Transverse colon (tissue), 4 donors: ENCODE data around the gene GPR17.

Experiments
- CTCF ChIP-seq, 5 experiments: fragments of 200-600 bp in 3 of 5; fragments of 450-650 bp in 2 of 5; sonication (generic) in 3 of 5; IDR thresholded peaks; 1 replicate in 2 of 5; 2 replicates in 3 of 5; pipeline ENCODE4 v1.5.1; 2016 to 2017; ENCODE audit warnings: antibody characterized with exemption in 5 of 5, inconsistent platforms in 3 of 5, mild to moderate bottlenecking in 2 of 5, moderate library complexity in 1 of 5
- EP300 ChIP-seq: sonication (generic); formaldehyde crosslinking; IDR thresholded peaks from one replicate; pipeline ENCODE4 v1.6.1; 2017; ENCODE audit warnings: antibody characterized with exemption, low read depth
- POLR2A ChIP-seq: fragments of 450-650 bp; IDR thresholded peaks from one replicate; pipeline ENCODE4 v1.6.1; 2016; ENCODE audit warnings: antibody characterized with exemption, mild to moderate bottlenecking, moderate library complexity
- POLR2AphosphoS5 ChIP-seq, 3 donors: sonication (generic); formaldehyde crosslinking; IDR thresholded peaks; one replicate each; pipeline ENCODE4 v1.6.1; 2016; ENCODE audit warnings: antibody characterized with exemption in 3 of 3

DNA sequence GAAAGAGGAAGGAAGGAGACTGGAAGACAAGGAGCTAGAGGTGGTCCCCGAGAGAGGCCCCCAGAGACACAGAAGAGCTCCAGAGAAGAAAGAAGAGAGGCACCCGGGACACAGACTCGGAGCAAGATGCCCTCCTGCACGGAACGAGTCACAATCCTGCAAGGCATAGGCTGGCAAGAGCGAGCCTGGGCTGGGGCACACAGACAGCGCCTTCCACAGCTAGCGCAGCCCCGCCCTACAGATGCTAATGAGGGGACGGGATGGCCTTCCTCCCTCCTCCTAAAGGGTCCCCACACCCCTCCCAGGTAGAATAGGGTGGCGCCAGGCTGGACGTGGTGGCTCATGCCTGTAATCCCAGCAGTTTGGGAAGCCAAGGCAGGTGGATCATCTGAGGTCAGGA lies 19.8 kb upstream of the GPR17 start:
- TF ChIP-seq CTCF (IDR thresholded peaks at IDR 0.05) (no peak), POLR2A (no peak), POLR2AphosphoS5 (IDR thresholded peaks at IDR 0.05) (no peak), EP300 (no peak)
